NCI-H510A treated with DMSO at 0.1 percent for 48 hours (cell line): Measurements from ENCODE around the gene CRYBB2.
"Not testable (repeated sequence)": the region's sequence is repeated elsewhere in the genome, so short reads cannot be mapped to it uniquely, and the experiment has no call there.

ENCODE experiments used
- DNase-seq: peaks from one replicate; lab custom pipeline; 2025; lab: John Stamatoyannopoulos, UW

The CRYBB2 gene

GRCh38 chr22:25199731-25200520 lies 19.5 kb upstream of the CRYBB2 start, which contains the start of gene CRYBB3:
Gene CRYBB3 (plus strand): TSS chr22:25199858. CDS start chr22:25201397, 1,539 bp downstream.
- DNase-seq: no peak

GRCh38 chr22:25200967-25201366 lies 18.5 kb upstream of the CRYBB2 start:
- DNase-seq: no peak

- no peak for DNase-seq
Measured at GRCh38 chr22:25201557-25202273, 17.7 kb upstream of the CRYBB2 start.

GRCh38 chr22:25202290-25202921 lies 17.0 kb upstream of the CRYBB2 start:
- peak; percentile 56 for DNase-seq

GRCh38 chr22:25203082-25203481 lies 16.4 kb upstream of the CRYBB2 start:
- no peak for DNase-seq

- DNase-seq: not testable (repeated sequence)
Measured at GRCh38 chr22:25204547-25204946, 14.9 kb upstream of the CRYBB2 start.

GRCh38 chr22:25205847-25206246 lies 13.6 kb upstream of the CRYBB2 start:
- DNase-seq: no peak

GRCh38 chr22:25206998-25207397 lies 12.4 kb upstream of the CRYBB2 start:
- DNase-seq: no peak

- DNase-seq: no peak
Measured at GRCh38 chr22:25207553-25208157, 11.8 kb upstream of the CRYBB2 start.

GRCh38 chr22:25208328-25208727 lies 11.1 kb upstream of the CRYBB2 start:
- no peak for DNase-seq

- no peak for DNase-seq
Measured at GRCh38 chr22:25208743-25209505, 10.5 kb upstream of the CRYBB2 start.

- no peak for DNase-seq
Measured at GRCh38 chr22:25210793-25211192, 8.6 kb upstream of the CRYBB2 start.

- no peak for DNase-seq
Measured at GRCh38 chr22:25212337-25212736, 7.1 kb upstream of the CRYBB2 start.

GRCh38 chr22:25213221-25213620 lies 6.2 kb upstream of the CRYBB2 start:
- DNase-seq: no peak

GRCh38 chr22:25216230-25216629 lies 3.2 kb upstream of the CRYBB2 start:
- no peak for DNase-seq

GRCh38 chr22:25219948-25220442 lies 556 bp downstream of the CRYBB2 start:
- DNase-seq: no peak

GRCh38 chr22:25221790-25222189 lies 2.4 kb downstream of the CRYBB2 start:
- DNase-seq: no peak

- DNase-seq: no peak
Measured at GRCh38 chr22:25223269-25223850, 3.9 kb downstream of the CRYBB2 start.

- no peak for DNase-seq
Measured at GRCh38 chr22:25228822-25229221, 9.4 kb downstream of the CRYBB2 start.

GRCh38 chr22:25230760-25231159 lies 11.3 kb downstream of the CRYBB2 start:
- DNase-seq: not testable (repeated sequence)

- no peak for DNase-seq
Measured at GRCh38 chr22:25232301-25232700, 12.9 kb downstream of the CRYBB2 start.
